Keratinocyte (primary cell): ENCODE measurements around the gene PRRC2B. TPM values are rescaled to one million over a fixed set of nuclear protein-coding genes. Genes with fewer than 3 reads are reported as not detected.

Experiments used
- DNase-seq: peaks from one replicate; pipeline ENCODE4 v3.0.0-alpha.2; 2011; ENCODE audit warnings: low read depth, missing footprints, low spot score
- FAIRE-seq: peaks from 2 replicates; lab custom pipeline; 2011; peaks lifted over from hg19 to GRCh38; lab: Jason Lieb, UNC
- H2AFZ ChIP-seq: 2 replicates; pipeline ENCODE4 v1.6.0; 2012; ENCODE audit warnings: low read length, control low read depth, inconsistent platforms; ENCODE audit not compliant: control insufficient read depth
- H3K27ac ChIP-seq: 2 replicates; pipeline ENCODE4 v1.5.1; 2011; ENCODE audit warnings: low read length; ENCODE audit not compliant: control insufficient read depth, insufficient read depth
- H3K27me3 ChIP-seq: 3 replicates; pipeline ENCODE4 v1.6.0; 2011; ENCODE audit warnings: low read length; ENCODE audit not compliant: control insufficient read depth, insufficient read depth; ENCODE audit errors: extremely low read depth
- H3K36me3 ChIP-seq, 2 experiments: 2 replicates in 1 of 2; 3 replicates in 1 of 2; pipeline ENCODE4 v1.5.1; 2011; ENCODE audit warnings: low read length in 2 of 2, mild to moderate bottlenecking in 1 of 2; ENCODE audit not compliant: control insufficient read depth in 2 of 2, insufficient read depth in 2 of 2; ENCODE audit errors: extremely low read depth in 1 of 2
- H3K4me1 ChIP-seq: 3 replicates; pipeline ENCODE4 v1.5.1; 2011; ENCODE audit warnings: low read length; ENCODE audit not compliant: control insufficient read depth, insufficient read depth; ENCODE audit errors: extremely low read depth
- H3K4me2 ChIP-seq: 3 replicates; pipeline ENCODE4 v1.6.0; 2011; ENCODE audit warnings: low read depth, low read length; ENCODE audit not compliant: control insufficient read depth, insufficient read depth; ENCODE audit errors: extremely low read depth
- H3K4me3 ChIP-seq, 3 experiments: fragments of 200-600 bp in 1 of 3; sonication (generic) in 1 of 3; 2 replicates in 2 of 3; 3 replicates in 1 of 3; pipeline ENCODE4 v1.5.1; 2011 to 2016; ENCODE audit warnings: low read length in 3 of 3, mild to moderate bottlenecking in 3 of 3, control low read depth in 2 of 3, inconsistent platforms in 1 of 3, low read depth in 1 of 3, mixed read lengths in 1 of 3, mixed run types in 1 of 3, moderate library complexity in 1 of 3; ENCODE audit not compliant: control insufficient read depth in 2 of 3, insufficient read depth in 2 of 3; ENCODE audit errors: extremely low read depth in 1 of 3
- H3K79me2 ChIP-seq: 2 replicates; pipeline ENCODE4 v1.6.0; 2012; ENCODE audit warnings: low read length; ENCODE audit not compliant: control insufficient read depth, insufficient read depth
- H3K9ac ChIP-seq: 3 replicates; pipeline ENCODE4 v1.6.0; 2011; ENCODE audit warnings: low read length; ENCODE audit not compliant: control insufficient read depth, insufficient read depth; ENCODE audit errors: extremely low read depth
- H3K9me1 ChIP-seq: 3 replicates; pipeline ENCODE4 v1.6.0; 2011; ENCODE audit warnings: low read length; ENCODE audit not compliant: control insufficient read depth, insufficient read depth; ENCODE audit errors: extremely low read depth
- H3K9me3 ChIP-seq: 2 replicates; pipeline ENCODE4 v1.5.1; 2012; ENCODE audit warnings: low read depth, low read length; ENCODE audit not compliant: control insufficient read depth
- H4K20me1 ChIP-seq: 3 replicates; pipeline ENCODE4 v1.6.0; 2011; ENCODE audit warnings: low read length; ENCODE audit not compliant: control insufficient read depth, insufficient read depth; ENCODE audit errors: extremely low read depth
- EZH2 ChIP-seq: IDR thresholded peaks from one replicate; pipeline ENCODE4 v1.6.1; 2012; ENCODE audit warnings: inconsistent platforms, mild to moderate bottlenecking, low read length, moderate library complexity
- dilution Hi-C: fragments of 300-500 bp; cut with MboI; formaldehyde crosslinking; loops from one replicate; pipeline ENCODE4 v1.7.0; 2020; ENCODE audit warnings: low sequenced_read_pairs; ENCODE audit not compliant: extremely low pct_ligation_motif_present
- polyA plus RNA-seq, 5 experiments: library from polyadenylated mRNA; depleted of rRNA in 3 of 5; stranded (reverse) in 3 of 5; stranded (forward) in 1 of 5; unstranded in 1 of 5; fragments of >200 nt; gene quantifications; 1 replicate in 1 of 5; 2 replicates in 3 of 5; 3 replicates in 1 of 5; pipeline versions ENCODE4 v1.2.1 to v1.2.3, GENCODE V29; 2011 to 2012; ENCODE audit warnings: missing spikeins in 2 of 5, low read depth in 1 of 5, low replicate concordance in 1 of 5
- TF ChIP-seq, protein P1 (sequence below), 3 experiments: IDR thresholded peaks in 1 of 3; conservative IDR thresholded peaks in 1 of 3; optimal IDR thresholded peaks in 1 of 3; 2 replicates in 2 of 3; 3 replicates in 1 of 3; pipeline versions ENCODE3 to v1.5.1; 2011; ENCODE audit warnings: low read length in 3 of 3, mild to moderate bottlenecking in 3 of 3, moderate library complexity in 2 of 3, control low read depth in 1 of 3, inconsistent platforms in 1 of 3; ENCODE audit not compliant: insufficient read depth in 2 of 3; ENCODE audit errors: extremely low read depth in 1 of 3

The PRRC2B gene
- polyA plus RNA-seq, 1 donor (not counting 4 experiments of a cell fraction or from before 2014, with no cell fraction given), result 20.8 TPM

DNA sequence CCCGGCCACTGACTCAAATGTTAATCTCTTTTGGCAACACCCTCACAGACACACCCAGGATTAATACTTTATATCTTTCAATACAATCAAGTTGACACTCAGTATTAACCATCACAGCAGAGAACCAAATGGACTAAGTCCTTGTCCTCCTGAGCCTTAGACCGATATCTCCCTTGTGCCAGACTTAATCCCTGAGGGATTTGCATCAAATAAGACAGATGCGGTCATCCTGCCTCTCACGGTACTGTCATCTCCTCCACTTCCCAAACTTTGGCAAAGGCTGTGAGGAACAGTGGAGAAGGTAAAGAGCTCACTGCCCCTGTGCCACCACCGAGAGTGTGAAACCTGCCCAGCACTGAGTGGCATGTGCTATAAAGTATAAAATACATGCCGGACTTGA, 6.5 kb upstream of the PRRC2B start:
- Histone ChIP-seq H3K4me3 (no peak overlapping the region), H3K9ac (no peak overlapping the region), H3K9me3 (no peaks in the 10 kb centered on the region), H3K4me1 (peaks cover 6% of the 10 kb centered on the region), H3K4me2 (no peak overlapping the region), H3K27ac (no peak overlapping the region), H2AFZ (no peak overlapping the region), H4K20me1 (no peaks in the 10 kb centered on the region), H3K27me3 (no peaks in the 10 kb centered on the region), H3K9me1 (no peaks in the 10 kb centered on the region), H3K79me2 (no peaks in the 10 kb centered on the region), H3K36me3 (no peaks in the 10 kb centered on the region)
- DNase-seq (no peak), FAIRE-seq (no peak)
- dilution Hi-C loops, result no loop called here
- TF ChIP-seq EZH2, result no peak
- TF ChIP-seq, protein P1, sequence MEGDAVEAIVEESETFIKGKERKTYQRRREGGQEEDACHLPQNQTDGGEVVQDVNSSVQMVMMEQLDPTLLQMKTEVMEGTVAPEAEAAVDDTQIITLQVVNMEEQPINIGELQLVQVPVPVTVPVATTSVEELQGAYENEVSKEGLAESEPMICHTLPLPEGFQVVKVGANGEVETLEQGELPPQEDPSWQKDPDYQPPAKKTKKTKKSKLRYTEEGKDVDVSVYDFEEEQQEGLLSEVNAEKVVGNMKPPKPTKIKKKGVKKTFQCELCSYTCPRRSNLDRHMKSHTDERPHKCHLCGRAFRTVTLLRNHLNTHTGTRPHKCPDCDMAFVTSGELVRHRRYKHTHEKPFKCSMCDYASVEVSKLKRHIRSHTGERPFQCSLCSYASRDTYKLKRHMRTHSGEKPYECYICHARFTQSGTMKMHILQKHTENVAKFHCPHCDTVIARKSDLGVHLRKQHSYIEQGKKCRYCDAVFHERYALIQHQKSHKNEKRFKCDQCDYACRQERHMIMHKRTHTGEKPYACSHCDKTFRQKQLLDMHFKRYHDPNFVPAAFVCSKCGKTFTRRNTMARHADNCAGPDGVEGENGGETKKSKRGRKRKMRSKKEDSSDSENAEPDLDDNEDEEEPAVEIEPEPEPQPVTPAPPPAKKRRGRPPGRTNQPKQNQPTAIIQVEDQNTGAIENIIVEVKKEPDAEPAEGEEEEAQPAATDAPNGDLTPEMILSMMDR (optimal IDR thresholded peaks at IDR 0.05 in 1 of 3, IDR thresholded peaks at IDR 0.05 in 1 of 3, conservative IDR thresholded peaks at IDR 0.05 in 1 of 3; ENCODE audit: extremely low read depth in 1 of 3, insufficient read depth in 2 of 3, low read length in 3 of 3), result no peak

DNA sequence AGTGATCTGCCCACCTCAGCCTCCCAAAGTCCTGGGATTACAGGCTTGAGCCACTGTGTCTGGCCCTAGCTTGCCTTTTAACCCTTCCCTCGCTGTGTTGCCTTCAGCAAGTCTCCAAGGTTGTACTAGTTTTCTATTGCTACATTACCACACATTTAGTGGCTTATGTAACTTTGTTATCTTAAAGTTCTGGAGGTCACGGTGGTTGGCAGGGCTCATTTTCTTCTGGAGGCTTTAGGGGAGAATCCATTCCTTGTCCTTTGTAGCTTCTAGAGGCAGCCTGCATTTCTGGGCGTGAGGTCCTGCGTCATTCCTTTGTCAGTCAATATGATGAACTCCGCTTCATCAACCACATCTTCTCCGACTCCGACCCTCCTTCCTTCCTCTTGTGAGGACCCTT, 2.9 kb upstream of the PRRC2B start:
- no peak overlapping the region for H3K9ac ChIP-seq
- DNase-seq, result no peak
- no peaks in the 10 kb centered on the region for H3K9me1 ChIP-seq
- H2AFZ ChIP-seq, result no peak overlapping the region
- H3K27ac ChIP-seq, result no peak overlapping the region
- H3K4me3 ChIP-seq, result no peak overlapping the region
- peaks cover 16% of the 10 kb centered on the region for H3K79me2 ChIP-seq
- peaks cover 13% of the 10 kb centered on the region for H4K20me1 ChIP-seq
- no peak overlapping the region for H3K4me2 ChIP-seq
- no peak for TF ChIP-seq EZH2
- TF ChIP-seq, protein P1 (optimal IDR thresholded peaks at IDR 0.05 in 1 of 3, IDR thresholded peaks at IDR 0.05 in 1 of 3, conservative IDR thresholded peaks at IDR 0.05 in 1 of 3; ENCODE audit: extremely low read depth in 1 of 3, insufficient read depth in 2 of 3, low read length in 3 of 3), result no peak
- H3K27me3 ChIP-seq, result no peaks in the 10 kb centered on the region
- dilution Hi-C loops, result no loop called here
- no peaks in the 10 kb centered on the region for H3K36me3 ChIP-seq
- no peak for FAIRE-seq
- no peaks in the 10 kb centered on the region for H3K9me3 ChIP-seq
- H3K4me1 ChIP-seq, result peaks cover 18% of the 10 kb centered on the region
